ENCODE data around the gene FOXK1. TPM values are rescaled to one million over a fixed set of nuclear protein-coding genes. Genes with fewer than 3 reads are reported as not detected.

FOXK1 gene
- total RNA-seq, 2 experiments from 2014 or later, result 35.0 to 35.4 TPM

DNA sequence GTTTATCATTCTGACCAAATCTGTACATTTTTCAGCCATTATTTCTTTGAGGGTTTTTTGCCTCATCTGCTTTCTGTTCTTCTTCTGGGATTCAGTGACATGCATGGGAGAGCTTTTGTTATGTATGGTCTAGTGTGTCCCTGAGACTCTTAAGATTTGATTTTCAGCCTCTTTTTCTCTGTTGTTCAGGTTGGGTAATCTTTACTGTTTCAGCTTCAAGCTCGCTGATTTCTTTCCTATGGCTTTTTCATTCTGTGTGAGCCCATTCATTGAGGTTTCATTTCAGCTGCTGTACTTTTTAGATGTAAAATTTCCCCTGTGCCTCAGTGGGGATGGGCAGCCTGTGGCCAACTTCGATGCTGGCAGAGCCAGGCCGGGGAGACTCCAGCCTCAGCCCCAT is 38.1 kb downstream of the FOXK1 start:
- no peak for DNase-seq
- no peak overlapping the region for H3K4me3 Mint-ChIP-seq
- no peaks in the 10 kb centered on the region for H3K9me3 Mint-ChIP-seq
- peaks cover 5% of the 10 kb centered on the region for H3K36me3 Mint-ChIP-seq (ENCODE audit: low read depth)
- peaks cover 49% of the 10 kb centered on the region for H3K4me1 Mint-ChIP-seq (ENCODE audit: low read depth)
- H3K27ac Mint-ChIP-seq, result no peak overlapping the region
- H3K27me3 Mint-ChIP-seq (ENCODE audit: low read depth), result no peaks in the 10 kb centered on the region
- CTCF ChIA-PET, result interaction anchor here (1.3 kb wide), 1 partner anchor 9 kb away, joined by 3 read pairs; no protein-coding TSS in a partner anchor
- intact Hi-C loops (cut with micrococcal nuclease), result no loop called here

DNA sequence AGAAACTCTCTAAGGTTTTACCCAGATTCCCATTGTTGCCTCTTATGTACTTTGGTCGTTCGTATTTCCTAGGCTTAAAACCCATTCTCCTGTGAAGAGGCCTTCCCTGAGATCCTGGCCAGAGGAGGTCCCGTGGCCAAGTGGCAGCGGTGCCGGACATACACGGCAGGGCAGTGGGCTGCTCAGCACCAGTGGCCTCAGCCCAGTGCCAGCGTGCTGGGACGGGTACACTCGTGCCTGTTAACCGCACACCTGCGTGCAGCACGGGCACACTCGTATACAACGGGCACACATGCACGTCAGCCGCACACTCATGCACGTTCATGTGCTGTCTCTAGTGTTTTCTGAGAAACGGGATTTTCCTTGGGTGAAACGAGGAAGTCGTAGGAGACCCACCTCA is 40.2 kb downstream of the FOXK1 start:
- Mint-ChIP-seq H3K9me3 (no peaks in the 10 kb centered on the region), H3K4me3 (no peak overlapping the region), H3K4me1 (ENCODE audit: low read depth) (peaks cover 53% of the 10 kb centered on the region), H3K27ac (no peak overlapping the region), H3K27me3 (ENCODE audit: low read depth) (no peaks in the 10 kb centered on the region), H3K36me3 (ENCODE audit: low read depth) (peaks cover 5% of the 10 kb centered on the region)
- CTCF ChIA-PET, result no interaction called here
- no peak for DNase-seq
- intact Hi-C loops (cut with micrococcal nuclease), result no loop called here

DNA sequence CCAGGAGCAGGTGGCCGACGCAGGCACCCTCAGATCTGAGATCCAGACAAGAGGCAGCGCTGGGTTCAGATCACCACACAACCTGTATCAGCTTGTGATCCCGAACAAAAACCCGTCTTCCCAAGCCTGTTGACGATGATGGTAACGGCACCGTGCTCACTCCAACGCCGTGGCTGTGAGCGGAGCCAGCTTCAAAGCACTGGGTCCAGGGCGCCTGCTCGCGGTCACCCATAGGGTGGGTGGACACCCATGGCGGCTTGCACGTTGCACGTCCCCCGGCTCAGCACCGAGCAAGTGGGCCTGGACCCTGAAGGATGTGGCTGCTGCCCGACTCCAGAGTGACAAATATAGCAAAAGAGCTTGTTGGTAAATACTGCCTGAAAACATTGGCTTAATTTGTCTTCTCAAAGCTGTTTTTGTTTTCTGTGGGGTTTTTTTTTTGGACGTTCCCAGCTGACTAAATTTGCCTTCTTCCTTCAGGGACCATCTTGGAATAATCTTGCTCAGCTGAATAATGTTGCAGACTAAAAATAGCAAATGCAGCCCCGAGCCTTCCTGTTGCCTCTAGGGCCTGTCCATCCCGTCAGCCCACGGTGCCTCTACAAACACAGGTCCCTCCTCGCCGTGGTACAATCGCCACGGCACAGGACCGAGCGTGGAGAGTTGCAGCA is 41.0 kb downstream of the FOXK1 start:
- no peak for DNase-seq
- intact Hi-C loops (cut with micrococcal nuclease), result no loop called here
- CTCF ChIA-PET, result interaction anchor here (1.1 kb wide), 1 partner anchor 7 kb away, joined by 3 read pairs; no protein-coding TSS in a partner anchor
- Mint-ChIP-seq H3K4me3 (no peak overlapping the region), H3K27me3 (ENCODE audit: low read depth) (no peaks in the 10 kb centered on the region), H3K36me3 (ENCODE audit: low read depth) (peaks cover 4% of the 10 kb centered on the region), H3K4me1 (ENCODE audit: low read depth) (peaks cover 51% of the 10 kb centered on the region), H3K27ac (no peak overlapping the region), H3K9me3 (no peaks in the 10 kb centered on the region)

DNA sequence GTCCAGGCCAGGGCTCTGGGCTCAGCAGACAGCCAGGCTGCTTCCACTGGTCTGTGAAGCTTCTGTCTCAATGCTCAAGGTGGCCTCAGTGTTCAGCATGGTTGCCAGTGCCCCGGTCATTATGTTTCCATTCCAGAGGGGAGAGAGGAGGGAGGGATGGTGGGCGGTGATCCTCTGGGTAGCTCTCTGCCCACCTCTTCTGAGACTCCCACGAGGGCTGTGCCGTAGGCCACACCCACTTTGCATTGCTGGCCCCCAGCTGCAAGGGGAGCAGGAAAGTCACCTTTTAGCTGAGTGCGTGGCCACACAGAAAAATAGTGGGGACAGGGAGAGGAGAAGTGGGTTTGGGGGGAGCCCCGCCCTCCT is 42.5 kb downstream of the FOXK1 start:
- Mint-ChIP-seq H3K9me3 (no peaks in the 10 kb centered on the region), H3K27me3 (ENCODE audit: low read depth) (no peaks in the 10 kb centered on the region), H3K36me3 (ENCODE audit: low read depth) (peaks cover 6% of the 10 kb centered on the region), H3K4me3 (peak overlapping the region; percentile 78), H3K27ac (peak overlapping the region; percentile 41), H3K4me1 (ENCODE audit: low read depth) (peaks cover 59% of the 10 kb centered on the region)
- intact Hi-C loops (cut with micrococcal nuclease), result loop anchor here (1.0 kb wide), 1 partner anchor 40 kb away; no protein-coding TSS in a partner anchor
- no peak for DNase-seq
- CTCF ChIA-PET, result interaction anchor here (0.5 to 1.5 kb wide), 7 partner anchors 9 to 447 kb away, joined by 3 to 6 read pairs (median 4); no protein-coding TSS in a partner anchor

DNA sequence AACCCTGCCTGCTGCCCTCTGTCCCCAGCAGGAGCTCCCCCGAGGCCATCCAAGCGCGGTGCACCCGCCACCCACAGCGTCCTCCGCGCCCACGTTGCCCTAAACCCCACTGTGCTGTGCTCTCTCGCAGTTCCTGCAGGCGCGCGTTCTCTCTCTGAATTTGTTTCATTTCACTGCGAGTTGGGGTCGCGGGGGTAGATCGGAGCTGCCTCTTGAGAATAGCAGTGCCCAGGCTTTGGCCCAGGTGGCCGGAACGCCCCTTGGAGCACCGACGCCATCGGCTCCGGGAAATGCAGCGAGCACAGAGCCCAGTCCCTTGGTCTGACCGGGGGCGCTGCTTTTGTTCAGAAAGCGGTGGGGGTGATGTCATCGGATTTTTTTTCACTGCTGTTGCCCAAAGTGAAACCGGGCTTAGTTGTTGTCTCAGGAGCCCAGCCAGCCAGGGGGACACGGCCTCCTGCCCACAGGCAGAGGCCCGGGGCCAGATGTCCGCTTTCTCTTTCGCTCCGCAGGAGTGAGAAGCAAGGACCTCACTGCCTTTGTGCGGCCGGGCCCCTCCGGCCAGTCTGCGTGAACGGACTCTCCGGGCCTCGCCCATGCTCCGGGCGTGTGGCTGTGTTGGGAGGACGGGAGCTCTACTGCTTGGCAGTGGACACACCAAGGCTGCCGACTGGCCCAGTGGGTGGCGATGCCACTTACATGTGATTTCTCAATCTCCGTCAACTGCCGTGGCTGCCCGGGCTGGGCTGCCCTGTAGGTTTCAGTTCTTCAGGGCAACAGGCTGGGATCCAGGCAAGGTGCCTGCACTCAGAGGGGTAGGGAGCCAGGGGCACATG is 43.1 kb downstream of the FOXK1 start:
- peak overlapping the region; percentile 71 for H3K27ac Mint-ChIP-seq

DNA sequence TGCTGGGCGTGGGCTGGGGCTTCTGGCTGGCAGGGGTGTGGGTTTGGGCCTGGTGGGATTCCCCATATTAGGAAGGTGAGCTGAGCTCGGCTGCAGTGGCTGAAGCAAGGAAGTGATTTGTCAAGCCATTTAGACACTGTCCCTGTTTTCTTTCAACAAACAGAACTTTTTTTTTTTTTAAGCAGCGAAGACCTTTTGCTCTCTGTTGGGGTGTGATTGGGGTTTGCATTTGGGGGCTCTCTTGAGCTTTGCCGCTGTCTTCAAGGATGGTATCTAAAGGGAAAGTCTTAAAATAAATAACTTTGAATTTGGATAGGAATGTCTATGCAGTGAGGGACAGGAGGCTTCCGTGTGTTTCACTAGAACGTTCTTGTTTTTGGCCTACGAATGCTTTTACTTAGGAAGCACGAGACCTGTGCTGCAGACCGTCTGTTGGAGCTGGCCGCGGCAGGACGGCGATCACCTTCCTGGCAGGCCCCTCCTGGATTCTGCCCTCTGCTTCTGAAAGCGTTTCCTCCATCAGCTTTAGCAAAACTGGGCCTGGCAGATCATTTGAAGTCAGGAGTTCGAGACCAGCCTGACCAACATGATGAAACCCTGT is 43.9 kb downstream of the FOXK1 start:
- Mint-ChIP-seq H3K27ac (no peak overlapping the region), H3K4me1 (ENCODE audit: low read depth) (peaks cover 61% of the 10 kb centered on the region), H3K27me3 (ENCODE audit: low read depth) (no peaks in the 10 kb centered on the region), H3K9me3 (no peaks in the 10 kb centered on the region), H3K4me3 (peak overlapping the region; percentile 78), H3K36me3 (ENCODE audit: low read depth) (peaks cover 9% of the 10 kb centered on the region)
- DNase-seq, result no peak
- intact Hi-C loops (cut with micrococcal nuclease), result loop anchor here (1.0 kb wide), 1 partner anchor 42 kb away; no protein-coding TSS in a partner anchor
- CTCF ChIA-PET, result interaction anchor here (1.1 to 1.5 kb wide), 2 partner anchors 28 to 65 kb away, joined by 4 to 5 read pairs; no protein-coding TSS in a partner anchor

More for the DNA sequence above, 43.1 kb downstream of the FOXK1 start:
- CTCF ChIA-PET, result interaction anchor here (1.0 to 1.5 kb wide), 4 partner anchors 9 to 66 kb away, joined by 3 to 5 read pairs (median 4); no protein-coding TSS in a partner anchor
- intact Hi-C loops (cut with micrococcal nuclease), result loop anchor here (1.0 kb wide), 1 partner anchor 41 kb away; no protein-coding TSS in a partner anchor
- H3K36me3 Mint-ChIP-seq (ENCODE audit: low read depth), result peaks cover 6% of the 10 kb centered on the region
- H3K27me3 Mint-ChIP-seq (ENCODE audit: low read depth), result no peaks in the 10 kb centered on the region
- peaks cover 56% of the 10 kb centered on the region for H3K4me1 Mint-ChIP-seq (ENCODE audit: low read depth)
- peak; percentile 69 for DNase-seq
- H3K9me3 Mint-ChIP-seq, result no peaks in the 10 kb centered on the region
- H3K4me3 Mint-ChIP-seq, result peak overlapping the region; percentile 78

DNA sequence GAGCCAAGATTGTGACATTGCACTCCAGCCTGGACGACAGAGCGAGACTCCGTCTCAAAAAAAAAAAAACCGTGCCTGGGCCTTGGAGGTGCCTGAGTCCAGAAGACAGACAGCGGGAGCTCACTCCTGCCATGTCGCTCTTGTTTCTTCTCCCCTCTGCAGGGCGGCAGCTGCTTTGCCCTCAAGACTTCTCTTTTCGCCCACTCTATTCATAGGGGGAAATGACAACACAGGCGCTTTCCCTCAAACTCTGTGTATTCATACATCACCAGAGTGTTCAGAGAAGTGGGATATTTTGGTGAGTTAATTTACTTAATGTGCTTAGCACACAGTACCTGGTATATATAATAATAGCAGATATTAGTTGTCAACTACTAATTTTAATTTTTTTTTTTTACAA is 44.5 kb downstream of the FOXK1 start:
- H3K27ac Mint-ChIP-seq, result no peak overlapping the region
- H3K4me1 Mint-ChIP-seq (ENCODE audit: low read depth), result peaks cover 60% of the 10 kb centered on the region
- CTCF ChIA-PET, result no interaction called here
- intact Hi-C loops (cut with micrococcal nuclease), result no loop called here
- peaks cover 12% of the 10 kb centered on the region for H3K36me3 Mint-ChIP-seq (ENCODE audit: low read depth)
- no peak for DNase-seq
- H3K27me3 Mint-ChIP-seq (ENCODE audit: low read depth), result no peaks in the 10 kb centered on the region
- H3K4me3 Mint-ChIP-seq, result no peak overlapping the region
- no peaks in the 10 kb centered on the region for H3K9me3 Mint-ChIP-seq

DNA sequence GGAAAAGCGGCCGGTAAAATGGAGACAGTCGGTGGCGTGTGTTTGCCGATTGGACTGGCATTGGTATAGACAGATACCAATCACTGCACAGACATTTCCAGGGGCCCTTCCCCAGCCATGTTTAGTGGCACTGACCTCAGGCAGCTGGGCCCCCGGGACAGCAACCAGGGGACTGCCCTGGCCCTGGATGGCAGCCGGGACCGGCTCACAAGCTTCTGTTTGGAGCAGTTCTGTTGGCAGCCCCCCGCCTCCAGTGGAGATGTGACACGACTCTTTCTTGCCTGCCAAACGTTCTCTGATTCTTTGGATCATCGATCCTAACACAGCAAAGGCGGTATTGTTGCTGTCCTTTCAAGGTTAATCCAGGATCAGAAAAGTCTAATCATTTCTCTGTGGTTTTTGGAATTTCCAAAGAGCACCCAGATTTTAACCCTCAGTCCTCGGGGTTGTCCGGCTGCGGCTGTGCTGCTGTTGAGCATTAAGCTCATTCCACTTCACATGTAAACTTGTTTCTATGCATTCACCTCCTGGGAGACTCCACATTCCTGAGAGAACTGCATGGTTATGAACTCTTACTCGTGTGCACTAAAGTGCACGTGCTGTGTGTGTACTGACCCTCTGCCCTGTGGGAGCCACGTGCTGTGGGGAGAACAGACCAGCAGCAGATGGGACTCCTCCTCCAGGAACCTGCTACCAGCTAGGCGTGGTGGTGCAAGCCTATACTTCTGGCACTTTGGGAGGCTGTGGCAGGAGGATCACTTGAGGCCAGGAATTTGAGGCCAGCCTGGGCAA is 46.0 kb downstream of the FOXK1 start:
- intact Hi-C loops (cut with micrococcal nuclease), result no loop called here
- H3K27me3 Mint-ChIP-seq (ENCODE audit: low read depth), result no peaks in the 10 kb centered on the region
- peaks cover 2% of the 10 kb centered on the region for H3K9me3 Mint-ChIP-seq
- CTCF ChIA-PET, result no interaction called here
- H3K36me3 Mint-ChIP-seq (ENCODE audit: low read depth), result peaks cover 23% of the 10 kb centered on the region
- H3K27ac Mint-ChIP-seq, result no peak overlapping the region
- H3K4me1 Mint-ChIP-seq (ENCODE audit: low read depth), result peaks cover 65% of the 10 kb centered on the region
- H3K4me3 Mint-ChIP-seq, result no peak overlapping the region
- no peak for DNase-seq

DNA sequence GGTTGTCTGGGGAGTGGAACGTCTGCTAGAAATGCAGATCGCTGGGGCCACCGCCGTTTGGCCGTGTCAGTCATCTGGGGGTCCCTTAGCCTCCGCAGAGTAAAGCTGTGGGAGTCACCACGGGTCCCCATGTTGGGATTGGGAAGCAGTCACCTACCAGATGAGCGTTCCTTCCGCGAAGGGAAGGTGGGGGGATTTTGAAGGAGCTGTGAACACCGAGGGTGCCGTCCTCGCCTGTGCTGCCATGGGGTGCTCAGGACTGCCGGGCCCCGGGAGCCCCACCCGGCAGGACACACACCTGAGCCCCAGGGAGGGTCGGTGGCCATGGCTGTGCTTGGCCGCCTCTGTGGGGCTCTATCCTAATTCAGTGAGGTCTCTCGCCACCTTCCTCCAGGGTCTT is 47.2 kb downstream of the FOXK1 start:
- no peaks in the 10 kb centered on the region for H3K27me3 Mint-ChIP-seq (ENCODE audit: low read depth)
- H3K4me1 Mint-ChIP-seq (ENCODE audit: low read depth), result peaks cover 67% of the 10 kb centered on the region
- intact Hi-C loops (cut with micrococcal nuclease), result no loop called here
- no peak for DNase-seq
- CTCF ChIA-PET, result no interaction called here
- H3K4me3 Mint-ChIP-seq, result no peak overlapping the region
- H3K9me3 Mint-ChIP-seq, result peaks cover 2% of the 10 kb centered on the region
- peaks cover 20% of the 10 kb centered on the region for H3K36me3 Mint-ChIP-seq (ENCODE audit: low read depth)
- no peak overlapping the region for H3K27ac Mint-ChIP-seq

DNA sequence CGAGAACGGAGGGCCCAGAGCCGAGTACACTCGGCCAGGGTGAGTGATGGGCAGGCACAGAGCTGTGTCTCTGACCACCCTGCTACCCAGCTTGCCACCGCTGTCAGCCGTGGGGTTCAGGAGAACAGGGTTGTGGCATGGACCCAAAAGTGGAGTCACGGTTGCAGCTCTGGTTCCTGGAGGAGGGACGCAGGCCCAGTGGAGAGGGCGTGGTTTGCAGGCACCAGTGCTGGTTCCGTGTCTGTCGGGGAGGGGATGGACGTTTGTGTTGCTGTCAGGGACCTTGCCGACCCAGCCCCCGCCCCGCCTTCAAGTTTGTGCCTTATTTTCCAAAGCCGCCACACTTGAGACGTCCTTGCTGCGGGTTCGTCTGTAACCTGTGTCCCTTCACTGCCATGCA is 48.2 kb downstream of the FOXK1 start:
- no peak overlapping the region for H3K27ac Mint-ChIP-seq
- DNase-seq, result no peak
- intact Hi-C loops (cut with micrococcal nuclease), result no loop called here
- peaks cover 60% of the 10 kb centered on the region for H3K4me1 Mint-ChIP-seq (ENCODE audit: low read depth)
- H3K27me3 Mint-ChIP-seq (ENCODE audit: low read depth), result no peaks in the 10 kb centered on the region
- CTCF ChIA-PET, result interaction anchor here (0.9 kb wide), 1 partner anchor 14 kb away, joined by 3 read pairs; no protein-coding TSS in a partner anchor
- H3K9me3 Mint-ChIP-seq, result peaks cover 2% of the 10 kb centered on the region
- peaks cover 20% of the 10 kb centered on the region for H3K36me3 Mint-ChIP-seq (ENCODE audit: low read depth)
- no peak overlapping the region for H3K4me3 Mint-ChIP-seq

DNA sequence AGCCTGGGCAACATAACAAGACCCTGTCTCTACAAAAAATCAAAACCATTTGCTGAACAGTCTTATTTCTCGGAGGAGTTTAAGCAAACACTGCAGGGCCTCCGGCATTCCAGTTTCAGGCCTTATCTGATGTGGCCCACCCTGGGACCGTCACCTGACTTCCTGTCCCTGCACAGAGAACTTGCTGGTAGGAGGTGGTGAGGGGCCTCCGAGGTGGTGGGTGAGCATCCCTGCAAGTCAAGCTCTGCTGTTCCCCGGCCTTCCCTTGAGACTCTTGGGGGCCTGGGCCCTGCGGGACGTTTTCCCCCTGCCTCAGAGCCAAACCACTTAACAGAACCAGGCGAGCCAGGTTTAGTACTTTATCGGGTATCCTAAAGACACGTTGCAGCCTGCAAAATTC is 48.9 kb downstream of the FOXK1 start:
- H3K4me1 Mint-ChIP-seq (ENCODE audit: low read depth), result peaks cover 54% of the 10 kb centered on the region
- intact Hi-C loops (cut with micrococcal nuclease), result no loop called here
- peak; percentile 40 for DNase-seq
- CTCF ChIA-PET, result interaction anchor here (0.9 kb wide), 1 partner anchor 15 kb away, joined by 3 read pairs; no protein-coding TSS in a partner anchor
- H3K9me3 Mint-ChIP-seq, result peaks cover 2% of the 10 kb centered on the region
- H3K4me3 Mint-ChIP-seq, result no peak overlapping the region
- peak overlapping the region; percentile 61 for H3K27ac Mint-ChIP-seq
- H3K27me3 Mint-ChIP-seq (ENCODE audit: low read depth), result no peaks in the 10 kb centered on the region
- H3K36me3 Mint-ChIP-seq (ENCODE audit: low read depth), result peaks cover 20% of the 10 kb centered on the region

All from activated naive CD4-positive, alpha-beta T cell treated with anti-CD3 and anti-CD28 coated beads for 36 hours (primary cell).